Keratinocyte (primary cell): Measurements from ENCODE around the gene ATP6V0E1. TPM values are rescaled to one million over a fixed set of nuclear protein-coding genes. Genes with fewer than 3 reads are reported as not detected.
"Not testable (repeated sequence)": the region's sequence is repeated elsewhere in the genome, so short reads cannot be mapped to it uniquely, and the experiment has no call there.

Experiments used
- DNase-seq: peaks from one replicate; pipeline ENCODE4 v3.0.0-alpha.2; 2011; ENCODE audit warnings: low read depth, missing footprints, low spot score
- FAIRE-seq: peaks from 2 replicates; lab custom pipeline; 2011; peaks lifted over from hg19 to GRCh38; lab: Jason Lieb, UNC
- H2AFZ ChIP-seq: 2 replicates; pipeline ENCODE4 v1.6.0; 2012; ENCODE audit warnings: low read length, control low read depth, inconsistent platforms; ENCODE audit not compliant: control insufficient read depth
- H3K27ac ChIP-seq: 2 replicates; pipeline ENCODE4 v1.5.1; 2011; ENCODE audit warnings: low read length; ENCODE audit not compliant: control insufficient read depth, insufficient read depth
- H3K27me3 ChIP-seq: 3 replicates; pipeline ENCODE4 v1.6.0; 2011; ENCODE audit warnings: low read length; ENCODE audit not compliant: control insufficient read depth, insufficient read depth; ENCODE audit errors: extremely low read depth
- H3K36me3 ChIP-seq, 2 experiments: 2 replicates in 1 of 2; 3 replicates in 1 of 2; pipeline ENCODE4 v1.5.1; 2011; ENCODE audit warnings: low read length in 2 of 2, mild to moderate bottlenecking in 1 of 2; ENCODE audit not compliant: control insufficient read depth in 2 of 2, insufficient read depth in 2 of 2; ENCODE audit errors: extremely low read depth in 1 of 2
- H3K4me1 ChIP-seq: 3 replicates; pipeline ENCODE4 v1.5.1; 2011; ENCODE audit warnings: low read length; ENCODE audit not compliant: control insufficient read depth, insufficient read depth; ENCODE audit errors: extremely low read depth
- H3K4me2 ChIP-seq: 3 replicates; pipeline ENCODE4 v1.6.0; 2011; ENCODE audit warnings: low read depth, low read length; ENCODE audit not compliant: control insufficient read depth, insufficient read depth; ENCODE audit errors: extremely low read depth
- H3K4me3 ChIP-seq, 3 experiments: fragments of 200-600 bp in 1 of 3; sonication (generic) in 1 of 3; 2 replicates in 2 of 3; 3 replicates in 1 of 3; pipeline ENCODE4 v1.5.1; 2011 to 2016; ENCODE audit warnings: low read length in 3 of 3, mild to moderate bottlenecking in 3 of 3, control low read depth in 2 of 3, inconsistent platforms in 1 of 3, low read depth in 1 of 3, mixed read lengths in 1 of 3, mixed run types in 1 of 3, moderate library complexity in 1 of 3; ENCODE audit not compliant: control insufficient read depth in 2 of 3, insufficient read depth in 2 of 3; ENCODE audit errors: extremely low read depth in 1 of 3
- H3K79me2 ChIP-seq: 2 replicates; pipeline ENCODE4 v1.6.0; 2012; ENCODE audit warnings: low read length; ENCODE audit not compliant: control insufficient read depth, insufficient read depth
- H3K9ac ChIP-seq: 3 replicates; pipeline ENCODE4 v1.6.0; 2011; ENCODE audit warnings: low read length; ENCODE audit not compliant: control insufficient read depth, insufficient read depth; ENCODE audit errors: extremely low read depth
- H3K9me1 ChIP-seq: 3 replicates; pipeline ENCODE4 v1.6.0; 2011; ENCODE audit warnings: low read length; ENCODE audit not compliant: control insufficient read depth, insufficient read depth; ENCODE audit errors: extremely low read depth
- H3K9me3 ChIP-seq: 2 replicates; pipeline ENCODE4 v1.5.1; 2012; ENCODE audit warnings: low read depth, low read length; ENCODE audit not compliant: control insufficient read depth
- H4K20me1 ChIP-seq: 3 replicates; pipeline ENCODE4 v1.6.0; 2011; ENCODE audit warnings: low read length; ENCODE audit not compliant: control insufficient read depth, insufficient read depth; ENCODE audit errors: extremely low read depth
- EZH2 ChIP-seq: IDR thresholded peaks from one replicate; pipeline ENCODE4 v1.6.1; 2012; ENCODE audit warnings: inconsistent platforms, mild to moderate bottlenecking, low read length, moderate library complexity
- dilution Hi-C: fragments of 300-500 bp; cut with MboI; formaldehyde crosslinking; loops from one replicate; pipeline ENCODE4 v1.7.0; 2020; ENCODE audit warnings: low sequenced_read_pairs; ENCODE audit not compliant: extremely low pct_ligation_motif_present
- polyA plus RNA-seq, 5 experiments: library from polyadenylated mRNA; depleted of rRNA in 3 of 5; stranded (reverse) in 3 of 5; stranded (forward) in 1 of 5; unstranded in 1 of 5; fragments of >200 nt; gene quantifications; 1 replicate in 1 of 5; 2 replicates in 3 of 5; 3 replicates in 1 of 5; pipeline versions ENCODE4 v1.2.1 to v1.2.3, GENCODE V29; 2011 to 2012; ENCODE audit warnings: missing spikeins in 2 of 5, low read depth in 1 of 5, low replicate concordance in 1 of 5
- TF ChIP-seq, protein P1 (sequence below), 3 experiments: IDR thresholded peaks in 1 of 3; conservative IDR thresholded peaks in 1 of 3; optimal IDR thresholded peaks in 1 of 3; 2 replicates in 2 of 3; 3 replicates in 1 of 3; pipeline versions ENCODE3 to v1.5.1; 2011; ENCODE audit warnings: low read length in 3 of 3, mild to moderate bottlenecking in 3 of 3, moderate library complexity in 2 of 3, control low read depth in 1 of 3, inconsistent platforms in 1 of 3; ENCODE audit not compliant: insufficient read depth in 2 of 3; ENCODE audit errors: extremely low read depth in 1 of 3

The ATP6V0E1 gene
- polyA plus RNA-seq, 1 donor (not counting 4 experiments of a cell fraction or from before 2014, with no cell fraction given), result 533 TPM

DNA sequence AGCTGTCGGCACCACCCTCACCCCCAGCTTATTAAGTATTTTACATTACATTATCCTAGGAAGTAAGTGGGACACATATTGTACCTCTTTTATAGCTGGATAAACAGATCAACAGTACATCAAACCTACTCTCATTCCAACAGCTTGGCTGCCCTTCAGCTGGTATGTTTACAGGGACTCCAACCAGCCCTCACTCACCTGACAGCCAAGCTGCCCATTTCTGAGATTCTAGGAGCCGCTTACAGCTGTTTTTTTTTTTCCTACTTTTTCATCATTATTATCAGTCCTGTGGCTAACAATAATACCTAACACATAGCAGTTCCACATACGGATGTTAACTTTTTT is 59.2 kb downstream of the ATP6V0E1 start:
- Histone ChIP-seq H3K79me2 (no peaks in the 10 kb centered on the region), H3K4me1 (no peaks in the 10 kb centered on the region), H2AFZ (no peak overlapping the region), H3K9me1 (no peaks in the 10 kb centered on the region), H4K20me1 (no peaks in the 10 kb centered on the region), H3K4me3 (no peak overlapping the region), H3K27me3 (no peaks in the 10 kb centered on the region), H3K36me3 (no peaks in the 10 kb centered on the region), H3K4me2 (no peak overlapping the region), H3K27ac (no peak overlapping the region), H3K9ac (no peak overlapping the region), H3K9me3 (no peaks in the 10 kb centered on the region)
- dilution Hi-C loops, result no loop called here
- TF ChIP-seq, protein P1, sequence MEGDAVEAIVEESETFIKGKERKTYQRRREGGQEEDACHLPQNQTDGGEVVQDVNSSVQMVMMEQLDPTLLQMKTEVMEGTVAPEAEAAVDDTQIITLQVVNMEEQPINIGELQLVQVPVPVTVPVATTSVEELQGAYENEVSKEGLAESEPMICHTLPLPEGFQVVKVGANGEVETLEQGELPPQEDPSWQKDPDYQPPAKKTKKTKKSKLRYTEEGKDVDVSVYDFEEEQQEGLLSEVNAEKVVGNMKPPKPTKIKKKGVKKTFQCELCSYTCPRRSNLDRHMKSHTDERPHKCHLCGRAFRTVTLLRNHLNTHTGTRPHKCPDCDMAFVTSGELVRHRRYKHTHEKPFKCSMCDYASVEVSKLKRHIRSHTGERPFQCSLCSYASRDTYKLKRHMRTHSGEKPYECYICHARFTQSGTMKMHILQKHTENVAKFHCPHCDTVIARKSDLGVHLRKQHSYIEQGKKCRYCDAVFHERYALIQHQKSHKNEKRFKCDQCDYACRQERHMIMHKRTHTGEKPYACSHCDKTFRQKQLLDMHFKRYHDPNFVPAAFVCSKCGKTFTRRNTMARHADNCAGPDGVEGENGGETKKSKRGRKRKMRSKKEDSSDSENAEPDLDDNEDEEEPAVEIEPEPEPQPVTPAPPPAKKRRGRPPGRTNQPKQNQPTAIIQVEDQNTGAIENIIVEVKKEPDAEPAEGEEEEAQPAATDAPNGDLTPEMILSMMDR (optimal IDR thresholded peaks at IDR 0.05 in 1 of 3, IDR thresholded peaks at IDR 0.05 in 1 of 3, conservative IDR thresholded peaks at IDR 0.05 in 1 of 3; ENCODE audit: extremely low read depth in 1 of 3, insufficient read depth in 2 of 3, low read length in 3 of 3), result no peak
- no peak for TF ChIP-seq EZH2
- no peak for FAIRE-seq
- DNase-seq, result no peak

DNA sequence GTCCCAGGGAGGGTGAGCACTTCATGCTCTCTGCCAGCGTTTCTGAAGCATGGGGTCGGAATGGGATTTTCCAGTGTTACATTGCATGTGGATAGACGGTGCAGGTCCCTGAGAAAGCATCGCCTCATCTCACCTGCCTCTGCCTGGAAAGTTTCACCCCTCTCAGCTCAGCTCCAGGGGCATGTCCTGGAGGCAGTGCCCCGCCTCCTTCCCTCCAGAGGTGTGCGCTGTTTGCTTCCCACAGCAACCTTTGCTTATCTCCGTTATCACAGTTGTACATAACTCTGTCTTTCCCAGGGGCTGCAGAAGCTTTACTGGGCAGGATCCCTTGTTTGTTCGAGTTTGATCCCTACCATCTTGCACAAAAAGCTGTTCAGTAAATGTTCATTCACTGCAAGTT is 61.9 kb downstream of the ATP6V0E1 start:
- no peak overlapping the region for H3K4me3 ChIP-seq
- H2AFZ ChIP-seq, result no peak overlapping the region
- H3K4me2 ChIP-seq, result no peak overlapping the region
- no peak overlapping the region for H3K9ac ChIP-seq
- H3K9me3 ChIP-seq, result no peaks in the 10 kb centered on the region
- H4K20me1 ChIP-seq, result no peaks in the 10 kb centered on the region
- no peaks in the 10 kb centered on the region for H3K79me2 ChIP-seq
- dilution Hi-C loops, result no loop called here
- no peaks in the 10 kb centered on the region for H3K9me1 ChIP-seq
- FAIRE-seq (no peak), DNase-seq (no peak)
- no peaks in the 10 kb centered on the region for H3K36me3 ChIP-seq
- no peaks in the 10 kb centered on the region for H3K27me3 ChIP-seq
- TF ChIP-seq, protein P1 (optimal IDR thresholded peaks at IDR 0.05 in 1 of 3, IDR thresholded peaks at IDR 0.05 in 1 of 3, conservative IDR thresholded peaks at IDR 0.05 in 1 of 3; ENCODE audit: extremely low read depth in 1 of 3, insufficient read depth in 2 of 3, low read length in 3 of 3), result no peak
- TF ChIP-seq EZH2, result no peak
- H3K27ac ChIP-seq, result no peak overlapping the region
- H3K4me1 ChIP-seq, result no peaks in the 10 kb centered on the region

- H3K79me2 ChIP-seq, dilution Hi-C loops, H3K9me1 ChIP-seq, H3K9me3 ChIP-seq, DNase-seq, H3K9ac ChIP-seq, H3K4me3 ChIP-seq, H3K4me2 ChIP-seq, H3K27me3 ChIP-seq, H3K27ac ChIP-seq, H4K20me1 ChIP-seq, H2AFZ ChIP-seq, FAIRE-seq, H3K36me3 ChIP-seq, H3K4me1 ChIP-seq: not testable (repeated sequence)
Measured at GRCh38 chr5:173047096-173047837, 63.7 kb downstream of the ATP6V0E1 start.
